ENCODE data around the gene TBC1D1.

The TBC1D1 gene

DNA sequence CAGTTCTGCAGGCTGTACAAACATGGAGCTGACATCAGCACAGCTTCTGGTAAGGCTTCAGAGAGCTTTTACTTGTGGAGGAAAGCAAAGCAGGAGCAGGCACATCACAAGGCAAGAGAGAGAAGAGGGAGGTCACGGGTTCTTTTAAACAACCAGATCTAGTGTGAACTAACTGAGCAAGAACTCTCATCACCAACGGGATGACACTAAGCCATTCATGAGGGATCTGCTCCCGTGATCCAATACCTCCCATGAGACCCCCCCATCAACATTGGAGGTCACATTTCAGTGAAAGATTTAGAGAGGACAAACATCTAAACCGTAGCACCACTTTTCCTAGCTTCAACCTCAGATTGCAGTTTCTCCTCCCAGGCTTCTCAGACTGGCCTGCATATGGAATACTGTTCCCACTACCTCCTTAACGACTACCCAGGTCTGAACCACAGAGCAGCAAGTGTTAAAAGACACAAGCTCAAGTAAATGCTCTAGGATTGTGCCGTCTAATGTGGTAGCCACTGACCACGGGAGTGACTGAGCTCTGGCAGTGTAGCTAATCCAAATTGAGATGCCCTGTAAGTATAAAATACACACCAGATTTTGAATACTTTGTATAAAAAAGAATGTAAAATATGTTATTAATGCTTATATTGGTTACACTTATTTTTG is 262.0 kb downstream of the TBC1D1 start:
- no peak for DNase-seq (ENCODE audit: low read depth)
- TF ChIP-seq, protein P1, sequence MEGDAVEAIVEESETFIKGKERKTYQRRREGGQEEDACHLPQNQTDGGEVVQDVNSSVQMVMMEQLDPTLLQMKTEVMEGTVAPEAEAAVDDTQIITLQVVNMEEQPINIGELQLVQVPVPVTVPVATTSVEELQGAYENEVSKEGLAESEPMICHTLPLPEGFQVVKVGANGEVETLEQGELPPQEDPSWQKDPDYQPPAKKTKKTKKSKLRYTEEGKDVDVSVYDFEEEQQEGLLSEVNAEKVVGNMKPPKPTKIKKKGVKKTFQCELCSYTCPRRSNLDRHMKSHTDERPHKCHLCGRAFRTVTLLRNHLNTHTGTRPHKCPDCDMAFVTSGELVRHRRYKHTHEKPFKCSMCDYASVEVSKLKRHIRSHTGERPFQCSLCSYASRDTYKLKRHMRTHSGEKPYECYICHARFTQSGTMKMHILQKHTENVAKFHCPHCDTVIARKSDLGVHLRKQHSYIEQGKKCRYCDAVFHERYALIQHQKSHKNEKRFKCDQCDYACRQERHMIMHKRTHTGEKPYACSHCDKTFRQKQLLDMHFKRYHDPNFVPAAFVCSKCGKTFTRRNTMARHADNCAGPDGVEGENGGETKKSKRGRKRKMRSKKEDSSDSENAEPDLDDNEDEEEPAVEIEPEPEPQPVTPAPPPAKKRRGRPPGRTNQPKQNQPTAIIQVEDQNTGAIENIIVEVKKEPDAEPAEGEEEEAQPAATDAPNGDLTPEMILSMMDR (IDR thresholded peaks at IDR 0.05; ENCODE audit: control insufficient read depth, extremely low read depth, insufficient read depth): no peak
- H3K4me3 ChIP-seq (ENCODE audit: low read depth, low read length): no peak overlapping the region

DNA sequence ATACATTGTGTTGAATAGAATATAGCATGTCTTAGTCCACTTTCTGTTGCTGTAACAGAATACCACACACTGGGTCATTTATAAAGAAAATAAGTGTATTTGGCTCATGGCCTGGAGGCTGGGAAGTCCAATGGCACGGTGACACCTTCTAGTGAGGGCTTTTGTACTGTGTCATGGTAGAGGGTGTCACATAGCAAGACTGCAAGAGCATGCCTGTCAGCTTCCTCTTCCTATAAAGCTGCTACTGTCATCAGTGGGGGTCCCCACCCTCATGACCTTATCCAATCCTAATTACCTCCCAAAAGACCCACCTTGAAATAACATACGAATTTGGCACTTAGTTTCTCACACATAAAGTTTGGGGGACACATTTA is 262.5 kb downstream of the TBC1D1 start:
- H3K4me3 ChIP-seq (ENCODE audit: low read depth, low read length): no peak overlapping the region
- TF ChIP-seq, protein P1 (IDR thresholded peaks at IDR 0.05; ENCODE audit: control insufficient read depth, extremely low read depth, insufficient read depth): no peak
- no peak for DNase-seq (ENCODE audit: low read depth)

DNA sequence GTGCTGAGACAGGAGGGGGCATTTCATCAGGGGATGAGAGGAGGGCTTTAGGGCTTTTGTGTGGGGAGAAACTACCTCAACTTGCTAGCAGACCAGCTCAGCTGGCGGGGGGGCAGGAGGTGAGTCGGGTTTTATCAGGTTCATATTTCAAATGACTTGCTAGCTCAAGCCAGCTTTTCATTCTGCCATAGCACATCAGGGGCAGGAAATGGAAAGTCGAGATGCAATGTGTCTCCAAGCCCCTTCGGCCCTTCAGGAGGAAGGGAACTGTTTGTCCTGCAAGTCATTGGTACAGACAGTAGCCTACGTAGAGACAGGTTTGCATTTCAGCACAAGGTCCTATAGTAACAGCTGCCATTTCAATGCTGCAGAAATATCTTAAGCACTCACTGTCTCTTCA is 263.4 kb downstream of the TBC1D1 start:
- no peak overlapping the region for H3K4me3 ChIP-seq (ENCODE audit: low read depth, low read length)

DNA sequence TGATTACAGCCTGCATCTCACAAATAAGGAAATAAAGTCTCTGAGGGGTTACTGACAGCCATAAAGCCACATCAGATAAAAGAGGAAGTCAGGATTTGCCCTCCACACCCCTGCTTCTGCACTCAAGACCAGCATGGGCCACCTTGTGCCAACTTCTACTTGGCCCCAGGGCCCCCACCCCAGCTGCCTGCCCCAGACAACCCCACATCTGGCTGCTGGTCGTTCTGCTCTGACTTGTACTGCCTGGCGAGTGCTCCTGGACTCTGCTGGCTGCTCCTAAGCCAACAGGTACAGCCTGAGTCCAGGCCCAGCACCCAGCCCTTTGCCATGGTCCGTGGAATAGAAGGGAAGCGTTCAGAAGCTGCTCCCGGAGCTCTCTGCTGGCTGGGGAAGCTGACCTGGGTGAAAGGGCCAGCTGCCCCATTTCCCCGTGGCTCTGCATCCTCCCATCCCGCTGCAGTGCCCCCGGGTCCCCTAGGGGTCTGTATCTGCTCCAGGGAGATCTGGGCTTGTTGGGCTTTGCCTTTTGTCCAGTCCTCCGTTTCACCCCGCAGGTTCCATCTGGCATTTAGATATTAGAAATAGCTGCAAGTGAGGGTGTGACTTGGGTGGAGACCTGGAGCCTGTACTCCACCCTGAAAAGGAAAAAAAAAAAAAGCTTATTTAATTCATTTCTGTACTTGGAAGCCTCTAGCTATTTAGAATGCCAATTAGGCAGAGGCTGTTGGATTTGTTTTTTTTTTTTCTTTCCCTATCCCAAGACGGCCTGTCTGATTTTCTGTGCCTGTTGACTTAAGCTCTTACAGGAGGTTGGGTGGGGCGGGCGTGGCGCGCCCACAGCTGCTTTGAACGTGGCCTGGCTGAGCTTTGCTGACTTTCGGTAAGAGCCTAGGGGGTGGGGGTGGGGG is 264.1 kb downstream of the TBC1D1 start:
- H3K4me3 ChIP-seq (ENCODE audit: low read depth, low read length): no peak overlapping the region
- no peak for DNase-seq (ENCODE audit: low read depth)
- TF ChIP-seq, protein P1 (IDR thresholded peaks at IDR 0.05; ENCODE audit: control insufficient read depth, extremely low read depth, insufficient read depth): no peak

More for the DNA sequence above, 263.4 kb downstream of the TBC1D1 start:
- DNase-seq (ENCODE audit: low read depth): no peak
- TF ChIP-seq, protein P1 (IDR thresholded peaks at IDR 0.05; ENCODE audit: control insufficient read depth, extremely low read depth, insufficient read depth): no peak

DNA sequence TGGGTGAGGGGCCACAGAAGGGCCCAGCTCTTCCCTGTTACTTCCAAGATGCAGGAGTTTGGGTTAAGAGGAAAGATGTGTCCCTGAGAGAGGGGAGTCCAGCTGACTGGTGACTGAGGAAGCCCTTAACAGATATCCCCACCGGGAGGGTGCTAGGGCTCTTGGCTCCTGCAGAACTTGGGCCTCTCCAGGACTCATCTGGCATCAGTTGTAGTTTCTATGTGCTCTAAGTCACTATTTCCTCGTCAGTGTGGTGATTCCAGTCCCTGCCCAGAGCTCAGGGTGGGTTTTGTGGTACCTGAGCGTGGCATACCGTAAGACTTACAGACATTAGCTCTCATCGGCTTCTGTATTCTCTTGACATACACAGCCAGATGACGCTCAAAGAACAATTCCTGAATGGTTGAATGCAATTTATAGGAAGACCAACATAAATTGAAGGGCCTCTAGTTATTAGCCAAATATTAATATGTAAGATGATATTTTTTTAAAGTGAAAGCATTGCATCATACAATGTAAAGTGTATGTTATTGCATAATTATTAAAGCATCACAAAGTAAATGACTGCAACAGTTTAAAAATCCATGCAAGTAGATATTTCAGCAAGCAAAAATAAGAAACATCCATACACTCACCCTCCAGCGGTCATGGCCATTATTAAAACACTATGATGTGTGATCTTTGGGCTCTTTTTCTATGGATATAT is 264.9 kb downstream of the TBC1D1 start:
- no peak for DNase-seq (ENCODE audit: low read depth)
- TF ChIP-seq, protein P1 (IDR thresholded peaks at IDR 0.05; ENCODE audit: control insufficient read depth, extremely low read depth, insufficient read depth): no peak
- no peak overlapping the region for H3K4me3 ChIP-seq (ENCODE audit: low read depth, low read length)

DNA sequence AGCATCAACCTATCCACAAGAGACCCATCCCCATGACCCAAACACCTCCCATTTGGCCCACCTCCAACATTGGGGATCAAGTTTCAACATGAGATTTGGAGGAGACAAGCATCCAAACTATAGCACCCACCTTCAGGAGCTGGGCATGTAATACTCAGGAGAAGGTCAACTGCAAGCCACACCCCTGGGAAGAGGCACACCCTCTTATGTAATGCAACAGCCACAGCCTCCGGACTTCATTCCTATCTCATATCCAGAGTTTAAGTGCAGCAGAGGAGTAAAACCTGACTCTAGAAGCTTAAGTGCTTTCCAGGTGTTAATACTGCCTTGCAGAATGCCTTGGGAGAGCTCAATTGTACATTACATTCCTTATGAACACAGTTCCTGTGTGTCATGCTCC is 266.7 kb downstream of the TBC1D1 start:
- DNase-seq (ENCODE audit: low read depth): no peak
- H3K4me3 ChIP-seq (ENCODE audit: low read depth, low read length): no peak overlapping the region
- TF ChIP-seq, protein P1 (IDR thresholded peaks at IDR 0.05; ENCODE audit: control insufficient read depth, extremely low read depth, insufficient read depth): no peak
